AG09309 (cell line): Measurements from ENCODE around the gene CHI3L2.
"Not testable (repeated sequence)": the region's sequence is repeated elsewhere in the genome, so short reads cannot be mapped to it uniquely, and the experiment has no call there.

Experiments used
- DNase-seq: peaks from one replicate; pipeline ENCODE4 v3.0.0-alpha.2; 2010; ENCODE audit warnings: low read depth
- H3K4me3 ChIP-seq: 2 replicates; pipeline ENCODE4 v1.5.1; 2011; ENCODE audit warnings: mild to moderate bottlenecking, low read depth, low read length, moderate library complexity; ENCODE audit not compliant: control insufficient read depth
- TF ChIP-seq, protein P1 (sequence below): IDR thresholded peaks from 2 replicates; pipeline ENCODE4 v1.5.1; 2011; ENCODE audit warnings: mild to moderate bottlenecking, low read depth, low read length, inconsistent platforms; ENCODE audit not compliant: insufficient read depth, control insufficient read depth; ENCODE audit errors: missing control alignments

Gene CHI3L2

DNA sequence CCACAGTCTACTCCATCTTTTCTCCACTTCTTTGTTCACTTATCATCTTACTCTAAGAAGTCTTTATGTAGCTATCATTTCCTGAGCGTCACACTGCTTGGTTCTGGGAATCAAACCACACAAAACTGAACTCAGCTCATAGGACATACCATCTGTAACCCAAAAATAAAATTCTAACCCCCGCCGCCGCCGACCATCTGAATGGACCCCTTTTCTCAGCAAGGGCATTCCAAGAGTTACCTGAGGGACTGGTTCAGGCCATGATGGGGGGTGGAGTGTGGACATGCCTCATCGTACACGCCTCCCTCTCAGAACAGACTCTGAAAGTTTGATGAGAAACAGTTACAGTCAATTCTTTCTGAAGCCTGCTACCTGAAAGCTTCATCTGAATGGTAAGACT lies 12.6 kb upstream of the CHI3L2 start:
- H3K4me3 ChIP-seq: no peak overlapping the region
- DNase-seq: no peak
- TF ChIP-seq, protein P1, sequence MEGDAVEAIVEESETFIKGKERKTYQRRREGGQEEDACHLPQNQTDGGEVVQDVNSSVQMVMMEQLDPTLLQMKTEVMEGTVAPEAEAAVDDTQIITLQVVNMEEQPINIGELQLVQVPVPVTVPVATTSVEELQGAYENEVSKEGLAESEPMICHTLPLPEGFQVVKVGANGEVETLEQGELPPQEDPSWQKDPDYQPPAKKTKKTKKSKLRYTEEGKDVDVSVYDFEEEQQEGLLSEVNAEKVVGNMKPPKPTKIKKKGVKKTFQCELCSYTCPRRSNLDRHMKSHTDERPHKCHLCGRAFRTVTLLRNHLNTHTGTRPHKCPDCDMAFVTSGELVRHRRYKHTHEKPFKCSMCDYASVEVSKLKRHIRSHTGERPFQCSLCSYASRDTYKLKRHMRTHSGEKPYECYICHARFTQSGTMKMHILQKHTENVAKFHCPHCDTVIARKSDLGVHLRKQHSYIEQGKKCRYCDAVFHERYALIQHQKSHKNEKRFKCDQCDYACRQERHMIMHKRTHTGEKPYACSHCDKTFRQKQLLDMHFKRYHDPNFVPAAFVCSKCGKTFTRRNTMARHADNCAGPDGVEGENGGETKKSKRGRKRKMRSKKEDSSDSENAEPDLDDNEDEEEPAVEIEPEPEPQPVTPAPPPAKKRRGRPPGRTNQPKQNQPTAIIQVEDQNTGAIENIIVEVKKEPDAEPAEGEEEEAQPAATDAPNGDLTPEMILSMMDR: no peak

DNA sequence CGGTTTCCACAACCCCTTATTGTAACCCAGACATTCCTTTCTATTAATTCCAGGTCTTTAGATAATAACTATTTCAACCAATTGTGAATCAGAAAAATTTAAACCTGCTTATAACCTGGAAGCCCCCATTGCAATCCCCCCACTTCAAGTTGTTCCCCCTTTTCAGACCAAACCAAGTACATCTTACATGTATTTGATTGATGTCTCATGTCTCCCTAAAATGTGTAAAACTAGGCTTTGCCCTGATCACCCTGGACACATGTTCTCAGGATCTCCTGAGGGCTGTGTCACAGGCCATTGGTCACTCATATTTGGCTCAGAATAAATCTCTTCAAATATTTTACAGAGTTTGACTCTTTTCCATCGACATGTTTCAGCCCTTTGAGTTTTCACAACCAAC lies 12.2 kb upstream of the CHI3L2 start:
- not testable (repeated sequence) for DNase-seq, H3K4me3 ChIP-seq

DNA sequence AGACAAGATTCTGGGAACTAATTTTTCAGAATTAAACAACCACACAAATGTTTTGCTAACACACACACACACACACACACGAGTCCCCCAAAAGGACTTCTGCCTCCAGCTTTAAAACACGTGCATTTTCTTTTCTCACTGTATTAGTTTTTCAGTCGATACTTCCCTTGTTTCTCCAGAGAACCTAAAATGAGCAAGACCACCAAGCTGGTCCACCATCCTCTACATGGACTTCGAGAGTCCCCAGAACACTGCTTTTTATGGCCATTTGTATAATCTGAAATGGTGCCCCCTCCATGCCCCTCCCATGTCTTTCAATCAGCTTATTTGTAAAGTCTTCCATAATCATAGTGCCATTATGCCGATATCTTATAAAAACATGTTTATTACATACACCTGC lies 10.8 kb upstream of the CHI3L2 start:
- TF ChIP-seq, protein P1: no peak
- no peak for DNase-seq
- H3K4me3 ChIP-seq: no peak overlapping the region

DNA sequence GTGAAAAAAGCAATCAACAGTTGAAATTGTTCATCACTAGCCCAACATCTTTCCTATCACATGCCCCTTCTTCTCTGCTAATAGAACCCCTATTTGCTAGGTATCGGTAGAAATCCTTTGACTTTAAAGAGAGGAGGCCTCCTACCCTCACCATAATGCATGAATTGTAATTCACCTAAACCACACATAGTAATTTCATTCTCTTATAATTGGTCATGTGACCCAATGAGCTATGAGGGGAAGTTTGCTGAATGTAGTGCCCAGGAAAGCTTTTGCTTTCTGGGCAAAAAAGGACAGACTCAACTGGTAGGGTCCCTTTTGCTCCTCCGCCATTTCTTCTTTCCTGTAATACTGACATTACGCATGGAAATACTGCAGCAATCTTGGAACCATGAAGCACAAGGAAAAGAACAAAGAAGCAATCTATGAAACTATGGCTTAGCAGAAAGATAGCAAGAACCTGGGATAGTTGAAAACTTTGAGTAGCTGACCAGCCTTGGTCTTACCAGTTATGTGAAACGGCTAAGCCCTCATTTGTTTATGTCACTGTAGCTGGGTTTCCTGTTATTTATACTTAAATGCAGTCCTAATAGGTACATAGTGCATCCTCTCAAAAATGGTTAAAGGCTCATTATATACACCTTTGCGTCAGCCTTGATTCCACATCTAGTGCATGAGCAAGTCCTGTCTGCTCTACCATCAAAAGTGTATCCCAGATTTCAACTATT lies 10.2 kb upstream of the CHI3L2 start:
- no peak overlapping the region for H3K4me3 ChIP-seq
- TF ChIP-seq, protein P1: no peak
- DNase-seq: no peak

DNA sequence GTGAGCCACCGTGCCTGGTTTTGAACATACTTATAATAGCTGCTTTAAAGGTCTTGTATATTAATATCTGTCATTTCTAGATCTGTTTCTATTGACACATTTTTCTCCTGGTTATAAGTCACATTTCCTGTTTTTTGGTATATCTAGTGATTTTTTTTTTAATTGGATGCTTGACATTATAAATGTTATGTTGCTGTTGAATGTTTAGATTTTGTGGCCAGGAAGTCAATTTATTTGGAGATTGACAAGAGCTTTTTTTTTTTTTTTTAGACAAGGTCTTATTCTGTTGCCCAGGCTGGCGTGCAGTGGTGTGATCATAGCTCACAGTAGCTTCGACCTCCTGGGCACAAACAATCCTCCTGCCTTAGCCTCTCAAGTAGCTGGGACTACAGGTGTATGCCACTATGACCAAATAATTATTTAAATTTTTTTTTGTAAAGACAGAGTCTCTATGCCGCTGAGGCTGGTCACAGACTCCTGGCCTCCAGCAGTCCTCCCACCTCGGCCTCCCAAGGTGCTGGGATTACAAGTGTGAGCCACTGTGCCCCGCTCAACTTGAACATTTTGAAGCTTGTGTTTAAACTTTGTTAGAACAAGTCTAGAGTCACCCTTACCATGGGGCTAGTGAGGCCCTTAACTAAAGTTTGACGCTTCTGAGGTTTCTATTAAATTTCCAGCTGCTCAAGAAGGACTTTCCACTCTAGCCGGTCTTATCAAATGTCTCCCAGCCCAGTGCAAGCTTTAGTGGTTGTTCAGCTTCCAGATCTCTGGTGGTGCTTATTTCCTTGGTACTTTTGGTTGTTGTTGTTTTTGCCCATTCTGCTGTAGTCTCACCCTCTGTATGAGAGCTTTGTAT lies 8.6 kb upstream of the CHI3L2 start:
- no peak overlapping the region for H3K4me3 ChIP-seq
- TF ChIP-seq, protein P1: no peak
- no peak for DNase-seq

DNA sequence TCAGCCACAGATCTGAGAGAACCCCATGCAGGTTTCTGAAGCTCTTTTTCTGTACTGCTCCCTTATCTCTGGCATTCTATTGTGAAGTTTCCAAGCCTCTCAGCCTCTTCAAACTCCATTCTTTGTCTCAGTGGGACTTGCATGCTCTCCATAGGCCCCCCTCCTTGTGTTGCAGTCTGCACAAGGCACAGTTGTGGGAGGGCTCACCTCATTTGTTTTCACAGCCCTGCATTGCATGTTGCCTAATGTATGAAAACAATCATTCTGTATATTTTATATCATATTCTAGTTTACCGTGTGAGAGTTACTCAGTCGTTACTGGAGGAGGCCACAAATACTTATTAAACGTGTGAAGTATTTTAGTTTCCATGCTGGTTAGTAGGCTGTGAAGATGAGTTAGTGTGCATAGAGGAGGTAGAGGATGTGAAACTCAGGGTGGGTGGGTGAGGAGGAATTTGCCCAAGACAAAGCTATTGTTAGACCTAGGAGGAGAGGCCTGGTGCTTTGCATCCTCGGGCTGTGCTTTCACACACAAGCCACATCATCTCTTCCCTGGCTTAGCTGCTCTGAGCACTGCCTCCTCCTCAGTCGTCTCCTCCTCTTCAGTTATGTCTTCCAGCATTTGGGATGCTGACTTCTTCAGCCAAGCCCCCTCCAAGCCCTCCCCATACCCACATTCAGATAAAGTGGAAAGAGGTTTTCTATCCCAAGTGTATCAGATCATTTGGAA lies 7.8 kb upstream of the CHI3L2 start:
- DNase-seq: no peak
- TF ChIP-seq, protein P1: no peak
- no peak overlapping the region for H3K4me3 ChIP-seq
